Esophagus (tissue), 2 donors: Measurements from ENCODE around the gene KCTD3. TPM values are rescaled to one million over a fixed set of nuclear protein-coding genes. Genes with fewer than 3 reads are reported as not detected.

Source experiments
- H3K27ac ChIP-seq, 2 donors: one replicate each; pipeline ENCODE4 v1.5.1; 2013; ENCODE audit warnings: low read depth in 2 of 2, mild to moderate bottlenecking in 2 of 2, inconsistent platforms in 1 of 2, low read length in 1 of 2, moderate library complexity in 1 of 2
- H3K27me3 ChIP-seq, 2 donors: one replicate each; pipeline ENCODE4 v1.6.1; 2013; ENCODE audit warnings: low read length in 2 of 2, control low read depth in 1 of 2, mild to moderate bottlenecking in 1 of 2; ENCODE audit not compliant: insufficient read depth in 2 of 2, control insufficient read depth in 1 of 2
- H3K36me3 ChIP-seq, 2 donors: one replicate each; pipeline ENCODE4 v1.6.1; 2013; ENCODE audit warnings: low read length in 1 of 2; ENCODE audit not compliant: control insufficient read depth in 2 of 2, insufficient read depth in 2 of 2
- H3K4me1 ChIP-seq, 2 donors: one replicate each; pipeline ENCODE4 v1.6.1; 2013; ENCODE audit warnings: low read length in 1 of 2; ENCODE audit not compliant: control insufficient read depth in 2 of 2, insufficient read depth in 2 of 2
- H3K4me3 ChIP-seq, 2 donors: one replicate each; pipeline ENCODE4 v1.5.1; 2013; ENCODE audit warnings: low read length in 2 of 2, mild to moderate bottlenecking in 2 of 2, low read depth in 1 of 2, moderate library complexity in 1 of 2
- H3K9me3 ChIP-seq, 2 donors: one replicate each; pipeline ENCODE4 v1.6.1; 2013; ENCODE audit warnings: mild to moderate bottlenecking in 2 of 2, low read depth in 1 of 2, low read length in 1 of 2, moderate library complexity in 1 of 2; ENCODE audit not compliant: control insufficient read depth in 2 of 2, insufficient read depth in 1 of 2
- WGBS, 2 donors: extraction: QIAGEN DNeasy Blood & Tissue Kit; methylation state at CpG; one replicate each; pipeline ENCODE4 v1.1.7; 2013; 5-methylcytosine and 5-hydroxymethylcytosine counted together
- polyA plus RNA-seq, 2 donors: library from polyadenylated mRNA; stranded (reverse); fragments of 200-250 nt; gene quantifications; one replicate each; pipeline ENCODE4 v1.2.3, GENCODE V29; 2013
- donor health status: healthy with polysubstance abuse.
- donor health status: Bipolar disorder and iron deficiency.

The KCTD3 gene
- 10 to 100 TPM; 29.6 to 60.0 TPM for polyA plus RNA-seq

DNA sequence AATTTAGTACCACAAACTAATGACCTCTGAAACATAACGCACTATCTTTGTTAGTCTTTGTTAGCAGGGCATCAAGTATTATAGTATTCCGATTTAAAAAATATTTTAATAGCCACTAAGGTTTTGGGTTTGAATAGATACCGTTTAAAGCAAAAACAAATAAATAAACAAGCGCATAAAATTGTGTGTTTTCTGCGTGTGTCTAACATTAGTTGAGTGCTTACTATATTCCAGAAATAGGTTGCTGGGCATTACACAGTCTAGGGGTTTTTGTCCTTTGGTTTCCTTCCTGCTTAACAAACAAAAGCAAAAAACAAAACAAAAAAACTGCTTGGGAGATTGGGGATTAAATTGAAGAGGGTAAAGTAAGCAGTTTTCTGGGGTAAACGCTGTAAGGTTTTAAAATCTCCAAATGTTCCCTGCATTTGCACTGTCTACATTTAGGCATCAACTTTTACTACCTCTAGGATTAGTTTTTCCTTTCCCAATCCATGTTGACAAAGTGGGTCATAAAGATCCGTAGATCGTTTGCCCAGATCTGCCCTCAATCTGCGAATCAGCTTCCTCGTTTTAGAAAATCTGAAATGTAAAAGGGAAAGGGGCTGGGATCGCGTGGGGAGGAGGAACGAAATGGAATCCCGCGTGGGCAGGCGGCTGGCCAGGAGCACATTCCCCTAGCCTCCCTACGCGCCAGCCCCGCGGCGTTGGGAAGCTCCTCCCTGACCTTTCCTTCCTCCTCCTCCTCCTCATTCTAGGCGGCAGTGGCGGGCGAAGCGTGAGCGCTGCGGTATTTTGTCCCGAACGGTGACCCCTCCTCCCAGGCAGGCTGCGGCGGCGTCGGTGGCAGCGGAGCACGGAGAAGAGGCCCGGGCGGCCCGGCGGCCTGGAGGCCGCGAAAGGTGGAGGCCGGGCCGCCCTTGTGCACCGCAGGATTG is at the start of gene KCTD3:
TSS of gene KCTD3 (plus strand) at position 749 of the 935 bp plus-strand sequence. CDS start 382 bp downstream, outside the sequence.
- Histone ChIP-seq H3K27me3 (no peaks in the 10 kb centered on the region), H3K27ac (peak within 1 kb of the TSS; percentile 91 to 98), H3K4me1 (peaks cover 0 to 2% of the 10 kb centered on the region in 2 donors), H3K36me3 (no peaks in the 10 kb centered on the region), H3K9me3 (no peaks in the 10 kb centered on the region), H3K4me3 (peak within 1 kb of the TSS; percentile 90 to 98)
- 7 to 9% methylated on average over 33 to 44 of the region's 44 CpGs for WGBS, 2 donors

DNA sequence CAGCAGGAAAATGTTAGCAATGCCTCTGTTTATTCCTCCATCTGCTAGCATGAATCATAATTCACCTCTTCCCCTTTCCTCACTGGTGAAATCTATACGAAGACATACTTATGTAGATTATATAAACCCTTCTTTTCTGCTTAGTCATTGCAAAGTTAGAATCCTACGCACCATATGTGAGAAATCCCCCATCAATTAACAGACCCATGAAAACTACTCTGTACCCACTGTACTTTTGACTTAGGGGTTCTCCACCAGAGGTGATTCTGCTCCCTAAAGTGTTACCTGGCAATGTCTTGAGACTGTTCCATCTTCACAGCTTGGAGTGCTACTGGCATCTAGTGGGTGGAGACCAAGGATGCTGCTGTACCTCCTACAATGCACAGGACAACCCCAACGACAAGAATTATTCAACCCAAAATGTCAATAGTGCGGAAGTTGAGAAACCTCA is 49.6 kb upstream of the KCTD3 start:
- Histone ChIP-seq H3K27me3 (no peaks in the 10 kb centered on the region), H3K27ac (no peak overlapping the region), H3K4me1 (no peaks in the 10 kb centered on the region), H3K4me3 (no peak overlapping the region), H3K36me3 (no peaks in the 10 kb centered on the region), H3K9me3 (no peaks in the 10 kb centered on the region)
- WGBS, 2 donors, result 59 to 60% methylated on average over 4 of the region's 4 CpGs

DNA sequence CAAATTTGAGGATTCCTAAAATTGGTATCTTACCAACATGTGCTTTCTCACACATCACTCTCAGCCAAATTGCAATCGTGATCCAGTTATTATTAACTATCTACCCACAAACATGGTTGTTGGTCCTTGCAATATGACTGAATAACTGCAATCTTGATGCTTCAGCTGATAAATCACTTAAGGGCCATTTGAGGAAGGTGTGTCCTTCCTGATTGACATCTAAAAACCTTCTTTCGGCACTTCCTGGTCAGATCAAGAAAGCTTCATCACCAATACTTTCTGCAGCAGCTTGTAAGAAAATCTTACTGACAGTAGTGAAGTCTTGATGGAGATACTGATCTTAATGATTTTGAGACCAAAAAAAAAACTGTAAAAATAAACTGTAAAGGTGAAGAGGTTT is 48.5 kb upstream of the KCTD3 start:
- WGBS, 2 donors, result 69 to 80% methylated on average over 2 of the region's 2 CpGs
- Histone ChIP-seq H3K9me3 (no peaks in the 10 kb centered on the region), H3K27me3 (no peaks in the 10 kb centered on the region), H3K36me3 (no peaks in the 10 kb centered on the region), H3K4me3 (no peak overlapping the region), H3K27ac (no peak overlapping the region), H3K4me1 (no peaks in the 10 kb centered on the region)

DNA sequence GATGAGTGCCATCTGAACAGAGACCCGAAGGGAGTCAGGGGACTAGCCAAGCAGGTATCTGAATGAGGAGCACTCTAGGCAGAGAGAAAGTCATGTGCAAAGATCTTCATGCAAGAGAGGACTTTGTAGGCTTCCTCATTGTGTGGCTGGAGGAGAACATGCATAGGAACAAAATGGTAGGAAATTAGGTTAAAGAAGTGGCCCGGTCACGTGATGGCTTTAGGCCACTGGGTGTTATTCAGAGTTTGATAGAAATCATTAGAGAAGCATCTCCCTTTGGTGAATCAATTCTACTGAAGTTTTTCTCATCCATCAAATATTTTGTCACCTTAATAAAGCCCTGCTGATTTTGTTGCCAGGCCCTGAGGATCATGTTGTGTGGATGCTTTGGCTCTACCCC is 45.8 kb upstream of the KCTD3 start:
- H3K4me3 ChIP-seq, result no peak overlapping the region
- no peak overlapping the region for H3K27ac ChIP-seq
- H3K36me3 ChIP-seq, result no peaks in the 10 kb centered on the region
- 71 to 75% methylated on average over 3 of the region's 3 CpGs for whole genome bisulfite sequencing, 2 donors
- H3K4me1 ChIP-seq, result no peaks in the 10 kb centered on the region
- no peaks in the 10 kb centered on the region for H3K27me3 ChIP-seq
- H3K9me3 ChIP-seq, result no peaks in the 10 kb centered on the region

DNA sequence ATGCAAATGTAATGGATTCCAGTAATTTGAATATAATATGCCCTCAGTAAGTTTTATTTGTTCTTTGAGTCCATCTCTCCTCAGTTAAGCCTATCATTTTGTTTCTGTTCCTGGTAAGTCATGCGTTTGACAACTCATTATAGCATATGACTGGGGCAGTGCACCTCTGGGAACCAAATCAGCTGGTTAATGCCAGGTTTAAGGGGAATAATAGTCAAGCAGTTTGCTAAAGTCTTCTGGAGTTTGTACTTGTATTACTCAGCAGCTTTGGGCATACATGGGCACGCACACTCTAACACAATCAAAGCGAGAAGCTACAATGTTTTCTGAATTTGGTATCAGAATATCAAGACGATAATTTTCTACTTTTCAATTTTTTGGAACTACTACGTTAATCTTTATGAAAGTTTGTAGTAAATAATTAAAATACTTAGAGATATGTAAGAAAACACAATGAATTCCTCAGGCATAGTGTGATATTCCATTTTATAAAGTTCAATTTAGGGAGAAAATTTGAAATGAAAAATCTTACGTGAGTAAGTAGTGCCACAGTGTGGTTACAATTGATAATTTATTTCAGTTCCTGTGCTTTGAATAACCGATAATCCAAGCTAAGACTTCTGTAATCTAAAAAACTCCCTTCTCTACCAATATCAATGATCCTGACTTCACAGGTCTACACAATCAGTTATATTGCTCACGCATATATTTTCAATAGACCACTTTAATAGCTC is 43.8 kb upstream of the KCTD3 start:
- Histone ChIP-seq H3K36me3 (no peaks in the 10 kb centered on the region), H3K9me3 (no peaks in the 10 kb centered on the region), H3K27me3 (no peaks in the 10 kb centered on the region), H3K27ac (no peak overlapping the region), H3K4me1 (no peaks in the 10 kb centered on the region), H3K4me3 (no peak overlapping the region)
- WGBS, 2 donors, result 38 to 47% methylated on average over 8 of the region's 8 CpGs

DNA sequence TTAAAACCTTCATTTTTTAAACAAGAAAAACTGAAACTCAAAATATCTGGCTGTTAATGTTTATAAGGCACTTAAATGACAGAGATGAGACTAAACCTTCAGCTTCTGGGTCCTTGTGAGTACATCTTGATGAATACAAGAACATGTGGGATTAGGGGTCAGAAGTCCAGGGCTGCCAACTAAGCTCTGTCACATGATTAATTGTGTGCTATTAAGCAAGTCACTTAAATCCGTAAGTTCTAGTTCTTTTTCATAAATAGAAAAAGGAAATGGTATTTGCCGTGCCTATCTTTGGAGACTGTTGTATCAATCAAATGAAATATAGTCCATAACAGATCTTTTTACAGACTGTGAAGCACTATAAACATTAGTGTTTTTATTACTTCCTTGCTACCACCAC is 43.2 kb upstream of the KCTD3 start:
- Histone ChIP-seq H3K27ac (no peak overlapping the region), H3K4me1 (no peaks in the 10 kb centered on the region), H3K4me3 (no peak overlapping the region), H3K27me3 (no peaks in the 10 kb centered on the region), H3K36me3 (no peaks in the 10 kb centered on the region), H3K9me3 (no peaks in the 10 kb centered on the region)
- 14 to 21% methylated on average over 2 of the region's 2 CpGs for WGBS, 2 donors

DNA sequence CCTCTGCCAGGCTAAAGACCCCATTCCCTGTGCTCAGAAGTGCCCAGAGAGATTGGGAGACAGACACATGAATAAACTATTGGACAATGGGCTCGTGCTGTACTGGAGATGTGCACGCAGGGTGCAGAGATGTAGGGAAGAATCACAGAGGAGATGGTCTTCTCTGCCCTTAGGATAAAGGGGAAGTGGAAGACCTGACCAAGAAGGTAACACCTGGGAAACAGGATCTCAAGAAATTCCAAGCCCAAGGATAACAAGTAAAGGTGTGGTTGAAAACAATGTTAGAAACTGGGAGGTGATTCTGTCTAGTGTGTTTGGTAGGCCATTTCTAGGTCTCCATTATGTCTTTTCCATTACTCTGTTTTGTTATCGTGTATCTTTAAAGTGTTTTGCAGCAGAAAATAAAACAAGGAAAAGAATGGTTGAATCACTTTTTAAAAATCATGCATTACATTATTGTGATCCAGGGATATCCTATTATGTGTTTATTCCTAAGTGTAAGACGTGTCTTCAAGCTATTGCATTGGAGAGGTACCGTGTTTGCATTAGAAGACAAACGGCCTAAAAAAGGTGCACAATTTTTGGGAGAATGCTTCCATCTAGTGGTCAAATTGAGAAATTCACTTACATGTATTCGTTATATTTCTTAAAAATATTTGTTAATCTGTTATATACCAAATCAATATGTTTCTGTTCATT is 40.8 kb upstream of the KCTD3 start:
- H3K27me3 ChIP-seq, result no peaks in the 10 kb centered on the region
- WGBS, 2 donors, result 33 to 36% methylated on average over 7 of the region's 7 CpGs
- no peak overlapping the region for H3K4me3 ChIP-seq

DNA sequence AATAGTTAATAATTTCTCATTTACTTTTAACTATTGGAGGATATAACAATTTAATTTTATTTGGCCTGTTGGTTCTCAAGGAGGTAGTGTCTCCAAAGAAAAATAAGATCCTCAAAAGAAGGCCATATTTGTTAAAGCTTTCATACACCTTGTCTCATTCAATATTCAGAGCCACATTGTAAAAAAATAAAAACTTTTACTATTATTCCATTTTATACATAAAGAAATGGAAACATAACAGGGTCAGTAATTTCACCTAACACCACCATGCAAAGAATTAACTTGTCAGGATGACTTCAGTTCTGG is 40.3 kb upstream of the KCTD3 start:
- no peak overlapping the region for H3K27ac ChIP-seq
- no peak overlapping the region for H3K4me3 ChIP-seq
- H3K9me3 ChIP-seq, result no peaks in the 10 kb centered on the region
- no peaks in the 10 kb centered on the region for H3K36me3 ChIP-seq
- no peaks in the 10 kb centered on the region for H3K4me1 ChIP-seq
- no peaks in the 10 kb centered on the region for H3K27me3 ChIP-seq

More for the DNA sequence above, 40.8 kb upstream of the KCTD3 start:
- Histone ChIP-seq H3K36me3 (no peaks in the 10 kb centered on the region), H3K27ac (no peak overlapping the region), H3K9me3 (no peaks in the 10 kb centered on the region), H3K4me1 (no peaks in the 10 kb centered on the region)

DNA sequence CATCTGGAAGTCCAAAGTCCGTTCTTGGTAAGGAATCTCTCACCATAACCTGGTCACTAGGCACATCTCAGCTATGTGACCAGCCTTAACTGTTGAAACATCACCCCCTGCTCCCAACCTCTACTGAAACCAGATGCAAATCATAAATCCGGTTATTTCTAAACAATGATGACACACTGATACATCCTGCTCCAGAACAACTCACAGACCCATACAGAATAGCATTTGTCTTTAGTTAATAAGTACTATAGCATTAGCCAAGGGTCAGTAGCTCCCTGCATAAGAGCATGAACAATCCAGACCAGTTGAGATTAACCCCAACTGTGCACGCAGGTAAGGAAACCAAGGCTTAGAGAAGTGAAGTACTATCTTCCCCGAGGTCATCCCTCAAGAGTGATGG is 38.0 kb upstream of the KCTD3 start:
- Histone ChIP-seq H3K27me3 (no peaks in the 10 kb centered on the region), H3K4me3 (no peak overlapping the region), H3K4me1 (no peaks in the 10 kb centered on the region), H3K27ac (no peak overlapping the region), H3K36me3 (no peaks in the 10 kb centered on the region), H3K9me3 (no peaks in the 10 kb centered on the region)
- WGBS, 2 donors, result 63 to 68% methylated on average over 4 of the region's 4 CpGs
